ENCODE measurements around the gene KIN.

The KIN gene, protein sequence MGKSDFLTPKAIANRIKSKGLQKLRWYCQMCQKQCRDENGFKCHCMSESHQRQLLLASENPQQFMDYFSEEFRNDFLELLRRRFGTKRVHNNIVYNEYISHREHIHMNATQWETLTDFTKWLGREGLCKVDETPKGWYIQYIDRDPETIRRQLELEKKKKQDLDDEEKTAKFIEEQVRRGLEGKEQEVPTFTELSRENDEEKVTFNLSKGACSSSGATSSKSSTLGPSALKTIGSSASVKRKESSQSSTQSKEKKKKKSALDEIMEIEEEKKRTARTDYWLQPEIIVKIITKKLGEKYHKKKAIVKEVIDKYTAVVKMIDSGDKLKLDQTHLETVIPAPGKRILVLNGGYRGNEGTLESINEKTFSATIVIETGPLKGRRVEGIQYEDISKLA

GRCh38 chr10:7787857-7788638 is at the start of gene KIN, which contains the start of gene ATP5F1C:
Gene KIN (minus strand): TSS chr10:7787993. CDS start chr10:7787933, 60 bp downstream.
Gene ATP5F1C (plus strand): TSS chr10:7788177. CDS start chr10:7788208, 31 bp downstream.
- DNase-seq (ENCODE audit: extremely low read depth, low read depth), result peak; percentile 92
- TF ChIP-seq CTCF (IDR thresholded peaks at IDR 0.05; ENCODE audit: low read depth, low read length), result no peak

DNA sequence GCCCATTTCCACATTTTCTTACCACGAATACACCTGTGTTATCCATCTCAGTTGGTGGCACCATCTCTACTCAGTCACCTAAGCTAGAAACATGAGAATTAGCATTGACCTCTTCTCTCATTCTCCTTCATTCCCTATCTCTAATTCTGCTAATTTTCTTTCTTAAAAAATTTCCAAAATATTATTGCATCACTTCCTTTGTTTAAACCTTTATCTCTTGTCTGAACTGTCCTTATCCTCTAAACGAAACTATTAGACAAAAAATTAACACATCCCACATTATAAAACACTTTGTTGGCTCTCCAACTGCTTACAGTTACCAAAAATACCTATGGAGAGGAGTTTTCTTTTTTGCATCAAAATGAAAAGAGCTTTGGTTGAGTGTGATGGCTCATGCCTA is 48.8 kb upstream of the KIN start:
- no peak for DNase-seq (ENCODE audit: extremely low read depth, low read depth)
- no peak for TF ChIP-seq CTCF (IDR thresholded peaks at IDR 0.05; ENCODE audit: low read depth, low read length)

DNA sequence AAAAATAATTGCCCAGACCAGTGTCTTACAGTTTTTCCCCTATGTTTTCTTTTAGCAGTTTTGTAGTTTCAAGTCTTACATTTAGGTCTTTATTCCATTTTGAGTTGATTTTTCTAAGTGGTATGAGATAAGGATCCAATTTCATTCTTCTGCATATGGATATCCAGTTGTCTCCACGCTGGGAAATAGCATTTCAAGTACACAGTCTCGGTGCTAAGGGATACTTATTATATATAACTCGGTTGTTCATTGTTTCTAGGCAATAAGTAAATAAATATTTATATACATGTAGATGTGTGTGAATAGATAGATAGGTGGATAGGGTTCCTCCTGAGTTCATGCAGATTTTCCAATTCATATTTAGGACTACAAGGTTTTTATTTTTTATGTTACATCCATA is 46.5 kb upstream of the KIN start:
- DNase-seq (ENCODE audit: extremely low read depth, low read depth), result no peak

GRCh38 chr10:7833210-7833609 is 45.4 kb upstream of the KIN start:
- DNase-seq (ENCODE audit: extremely low read depth, low read depth), result no peak

More for the DNA sequence above, 46.5 kb upstream of the KIN start:
- no peak for TF ChIP-seq CTCF (IDR thresholded peaks at IDR 0.05; ENCODE audit: low read depth, low read length)

DNA sequence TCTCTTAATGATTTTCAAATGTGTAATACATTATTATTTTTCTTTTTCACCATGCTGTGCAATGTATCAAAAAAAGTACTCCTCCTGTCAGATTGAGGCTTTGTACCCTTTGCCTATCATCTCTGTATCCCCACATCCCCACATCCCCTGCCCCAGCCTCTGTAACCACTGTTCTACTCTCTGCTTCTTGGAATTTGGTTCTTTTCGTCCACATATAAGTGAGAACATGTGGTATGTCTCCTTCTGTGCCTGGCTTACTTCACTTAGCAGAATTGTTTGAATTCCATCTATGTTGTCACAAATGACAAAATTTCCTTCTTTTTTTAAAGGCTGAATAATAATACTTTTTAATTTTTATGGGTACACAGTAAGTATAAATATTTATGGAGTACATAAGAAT is 44.3 kb upstream of the KIN start:
- no peak for TF ChIP-seq CTCF (IDR thresholded peaks at IDR 0.05; ENCODE audit: low read depth, low read length)
- no peak for DNase-seq (ENCODE audit: extremely low read depth, low read depth)

More at GRCh38 chr10:7833210-7833609, 45.4 kb upstream of the KIN start:
- no peak for TF ChIP-seq CTCF (IDR thresholded peaks at IDR 0.05; ENCODE audit: low read depth, low read length)

DNA sequence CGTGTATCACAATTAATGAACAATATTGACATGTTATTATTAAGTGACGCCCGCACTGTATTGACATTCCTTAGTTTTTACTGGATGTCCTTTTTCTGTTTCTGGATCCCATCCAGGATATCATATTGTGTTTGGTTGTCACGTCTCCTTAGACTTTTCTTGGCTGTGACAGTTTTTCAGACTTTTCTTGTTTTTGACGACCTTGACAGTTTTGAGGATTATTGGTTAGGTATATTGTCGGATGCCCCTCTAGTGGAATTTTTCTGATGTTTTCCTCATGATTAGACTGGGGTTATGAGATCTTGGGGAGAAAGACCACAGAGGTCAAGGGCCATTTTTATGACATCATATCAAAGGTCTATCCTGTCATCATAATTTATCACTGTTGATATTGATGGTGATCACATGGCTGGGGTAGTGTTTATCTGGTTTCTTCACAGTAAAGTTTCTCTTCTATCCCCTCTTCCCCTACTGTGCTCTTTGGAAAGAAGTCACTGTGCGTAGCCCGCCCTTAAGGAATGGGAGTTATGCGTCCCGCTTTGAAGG is 41.6 kb upstream of the KIN start:
- no peak for TF ChIP-seq CTCF (IDR thresholded peaks at IDR 0.05; ENCODE audit: low read depth, low read length)

GRCh38 chr10:7826971-7827370 is 39.2 kb upstream of the KIN start:
- no peak for DNase-seq (ENCODE audit: extremely low read depth, low read depth)
- no peak for TF ChIP-seq CTCF (IDR thresholded peaks at IDR 0.05; ENCODE audit: low read depth, low read length)

More for the DNA sequence above, 41.6 kb upstream of the KIN start:
- no peak for DNase-seq (ENCODE audit: extremely low read depth, low read depth)

Measured in AG09319 (cell line).